NT2/D1 (cell line): ENCODE measurements around the gene BMP6.

ENCODE experiments used
- DNase-seq: peaks from one replicate; pipeline ENCODE4 v3.0.0-alpha.2; 2011; ENCODE audit warnings: low read depth, low spot score
- H3K27me3 ChIP-seq: 2 replicates; pipeline ENCODE4 v1.6.0; 2011; ENCODE audit warnings: mild to moderate bottlenecking; ENCODE audit not compliant: insufficient read length, insufficient read depth
- H3K36me3 ChIP-seq: 2 replicates; pipeline ENCODE4 v1.6.1; 2011; ENCODE audit warnings: mild to moderate bottlenecking, low read length, mixed read lengths; ENCODE audit not compliant: insufficient read depth, insufficient read length
- H3K4me1 ChIP-seq: 2 replicates; pipeline ENCODE4 v1.5.1; 2011; ENCODE audit not compliant: insufficient read depth, insufficient read length
- H3K4me3 ChIP-seq: 2 replicates; pipeline ENCODE4 v1.5.1; 2011; ENCODE audit warnings: low read depth; ENCODE audit not compliant: insufficient read length
- H3K9ac ChIP-seq: 2 replicates; pipeline ENCODE4 v1.6.0; 2011; ENCODE audit warnings: low read depth; ENCODE audit not compliant: insufficient read length
- H3K9me3 ChIP-seq: 2 replicates; pipeline ENCODE4 v1.5.1; 2011; ENCODE audit warnings: mild to moderate bottlenecking, low read length; ENCODE audit not compliant: insufficient read depth
- SUZ12 ChIP-seq: IDR thresholded peaks from 2 replicates; pipeline ENCODE4 v1.6.1; 2011; ENCODE audit not compliant: insufficient read length, insufficient read depth; ENCODE audit errors: extremely low read depth
- YY1 ChIP-seq: IDR thresholded peaks from 2 replicates; pipeline ENCODE4 v1.6.1; 2011; ENCODE audit not compliant: insufficient read length, insufficient read depth
- ZNF274 ChIP-seq: IDR thresholded peaks from 2 replicates; pipeline ENCODE4 v1.6.1; 2011; ENCODE audit warnings: mild to moderate bottlenecking, low read depth, low read length

Gene BMP6

DNA sequence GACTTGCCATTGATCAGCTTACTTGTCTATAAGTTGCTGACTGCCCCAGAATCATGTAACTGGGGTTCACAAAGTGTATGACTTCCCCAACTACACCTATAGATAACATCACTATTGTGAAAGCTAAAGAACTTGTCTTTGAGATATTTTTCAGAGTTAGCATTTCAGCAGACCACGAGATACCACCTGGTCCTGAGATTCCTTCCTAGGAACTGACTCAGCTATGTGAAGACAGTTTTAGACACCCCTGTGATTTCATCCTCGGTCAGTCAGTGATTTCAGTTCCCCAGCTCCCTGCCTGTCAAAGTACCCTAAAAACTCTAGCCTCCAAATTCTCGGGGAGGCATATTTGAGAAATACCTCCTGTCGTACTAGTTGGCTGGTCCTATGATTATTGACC, 122.3 kb downstream of the BMP6 start:
- no peak for TF ChIP-seq ZNF274
- TF ChIP-seq SUZ12 = no peak
- no peak for TF ChIP-seq YY1
- no peak overlapping the region for H3K9ac ChIP-seq
- DNase-seq = no peak

DNA sequence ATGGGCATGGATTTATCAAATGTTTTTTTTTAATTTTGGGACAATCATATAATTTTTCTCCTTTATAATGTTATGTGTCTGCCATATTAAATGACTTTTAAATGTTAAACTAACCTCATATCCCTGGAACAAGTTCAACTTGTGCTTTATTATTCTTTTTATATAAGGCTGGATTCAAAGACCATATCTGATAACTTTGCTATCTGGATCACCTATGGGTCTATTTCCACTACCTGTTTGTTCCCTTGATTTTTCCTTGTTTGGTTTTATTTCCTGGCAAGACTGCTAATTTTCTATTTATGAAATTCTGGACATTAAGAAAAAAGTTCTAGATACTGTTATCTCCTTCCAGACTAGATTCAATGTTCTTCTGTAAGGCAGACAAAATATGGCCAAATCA, 125.9 kb downstream of the BMP6 start:
- Histone ChIP-seq H3K4me1 (no peaks in the 10 kb centered on the region), H3K36me3 (no peaks in the 10 kb centered on the region), H3K27me3 (peaks cover under 1% of the 10 kb centered on the region), H3K9ac (no peak overlapping the region), H3K4me3 (no peak overlapping the region), H3K9me3 (peaks cover 26% of the 10 kb centered on the region)
- DNase-seq = no peak
- TF ChIP-seq YY1 = no peak
- no peak for TF ChIP-seq SUZ12
- no peak for TF ChIP-seq ZNF274

More for the DNA sequence above, 122.3 kb downstream of the BMP6 start:
- Histone ChIP-seq H3K27me3 (no peaks in the 10 kb centered on the region), H3K4me3 (no peak overlapping the region), H3K4me1 (no peaks in the 10 kb centered on the region), H3K9me3 (peaks cover 26% of the 10 kb centered on the region), H3K36me3 (no peaks in the 10 kb centered on the region)

DNA sequence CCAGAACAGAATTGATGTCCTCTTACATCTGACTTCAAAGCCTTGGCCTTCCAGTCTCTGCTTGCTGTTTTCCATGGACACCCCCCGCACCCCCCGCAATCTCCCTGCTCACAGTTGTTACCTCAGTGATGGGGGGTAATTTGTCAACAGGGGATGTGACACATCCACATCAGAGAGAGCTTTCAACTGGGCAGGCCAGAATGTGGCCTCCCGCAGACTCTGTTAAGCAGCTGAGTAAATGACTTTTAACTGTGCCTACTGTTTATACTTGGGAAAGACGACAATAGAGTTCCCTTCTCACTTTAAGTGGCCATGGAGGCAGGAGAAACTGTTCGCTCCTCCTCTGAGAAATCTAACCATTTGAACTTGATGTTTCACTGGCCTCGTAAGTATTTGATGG, 133.7 kb downstream of the BMP6 start:
- DNase-seq = no peak

DNA sequence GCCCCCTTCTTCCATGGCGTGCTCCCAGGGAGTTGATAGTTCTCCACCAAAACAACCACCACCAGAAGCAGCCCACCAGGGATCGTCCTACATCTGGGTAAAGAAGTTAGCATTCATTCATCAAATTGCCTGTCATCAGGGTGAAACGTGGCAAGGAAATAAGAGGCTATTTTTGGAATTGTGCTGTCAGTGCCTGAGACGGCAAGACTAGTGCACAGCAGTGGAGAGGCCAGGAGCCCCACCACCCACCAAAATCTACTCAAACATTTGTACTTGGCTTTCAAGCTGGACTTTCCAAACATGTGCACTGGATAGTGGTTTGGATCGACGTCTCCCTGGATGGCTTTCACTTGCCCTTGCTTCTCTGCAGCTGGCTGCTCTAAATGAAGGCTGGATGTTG, 139.9 kb downstream of the BMP6 start:
- TF ChIP-seq YY1 (no peak), SUZ12 (no peak), ZNF274 (no peak)
- H3K27me3 ChIP-seq = peaks cover 15% of the 10 kb centered on the region
- no peak overlapping the region for H3K9ac ChIP-seq
- DNase-seq = no peak
- no peaks in the 10 kb centered on the region for H3K4me1 ChIP-seq
- H3K4me3 ChIP-seq = no peak overlapping the region
- H3K36me3 ChIP-seq = no peaks in the 10 kb centered on the region
- no peaks in the 10 kb centered on the region for H3K9me3 ChIP-seq

More for the DNA sequence above, 133.7 kb downstream of the BMP6 start:
- no peak overlapping the region for H3K9ac ChIP-seq
- H3K9me3 ChIP-seq = no peaks in the 10 kb centered on the region
- TF ChIP-seq SUZ12 (no peak), YY1 (no peak), ZNF274 (no peak)
- peaks cover 22% of the 10 kb centered on the region for H3K27me3 ChIP-seq
- no peak overlapping the region for H3K4me3 ChIP-seq
- H3K36me3 ChIP-seq = no peaks in the 10 kb centered on the region
- no peaks in the 10 kb centered on the region for H3K4me1 ChIP-seq

DNA sequence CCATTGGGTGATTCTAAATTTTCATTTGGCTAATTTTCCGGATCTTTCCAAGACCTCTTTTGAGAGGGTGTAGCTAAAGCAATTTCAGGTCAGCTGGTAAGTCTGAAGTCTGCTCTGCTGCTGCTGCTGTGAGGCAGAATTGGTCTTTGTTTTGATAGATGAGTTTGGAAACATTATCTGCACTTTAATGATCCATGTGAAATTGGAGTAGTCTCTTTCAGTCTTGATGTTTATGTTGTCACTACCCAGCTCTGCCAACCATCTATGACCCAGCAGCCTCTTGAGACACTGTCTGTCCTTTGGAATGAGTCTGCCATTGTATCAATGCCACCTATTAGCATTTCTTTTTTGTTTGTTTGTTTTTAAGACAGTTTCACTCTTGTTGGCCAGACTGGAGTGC, 140.6 kb downstream of the BMP6 start:
- Histone ChIP-seq H3K4me1 (no peaks in the 10 kb centered on the region), H3K9me3 (no peaks in the 10 kb centered on the region; the same call in 1 of the 2 replicates), H3K27me3 (peaks cover 10% of the 10 kb centered on the region), H3K36me3 (no peaks in the 10 kb centered on the region), H3K9ac (no peak overlapping the region), H3K4me3 (no peak overlapping the region)
- no peak for DNase-seq
- no peak for TF ChIP-seq ZNF274
- no peak for TF ChIP-seq YY1
- TF ChIP-seq SUZ12 = no peak

DNA sequence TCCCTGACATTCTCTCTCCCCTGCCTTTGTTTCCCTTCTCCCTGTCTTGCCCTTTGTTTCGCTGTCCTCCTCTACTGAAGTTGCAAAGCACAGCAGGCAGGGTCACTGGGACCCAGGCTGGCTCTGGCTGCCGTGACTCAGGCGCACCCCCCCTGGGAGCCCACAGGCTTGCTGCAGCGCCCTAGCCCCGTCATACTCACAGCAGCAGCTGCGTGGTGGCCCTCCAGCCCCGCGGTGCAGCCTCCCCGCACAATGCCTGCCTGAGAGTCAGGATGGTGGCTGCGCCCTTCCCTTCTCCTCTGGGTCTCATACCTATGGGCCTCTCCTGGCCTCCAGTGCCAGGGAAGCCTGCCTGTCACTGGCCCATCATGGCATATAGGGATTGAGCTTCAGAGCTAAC, 143.0 kb downstream of the BMP6 start:
- H3K9ac ChIP-seq = no peak overlapping the region
- no peak for TF ChIP-seq YY1
- no peak for TF ChIP-seq ZNF274
- TF ChIP-seq SUZ12 = no peak

DNA sequence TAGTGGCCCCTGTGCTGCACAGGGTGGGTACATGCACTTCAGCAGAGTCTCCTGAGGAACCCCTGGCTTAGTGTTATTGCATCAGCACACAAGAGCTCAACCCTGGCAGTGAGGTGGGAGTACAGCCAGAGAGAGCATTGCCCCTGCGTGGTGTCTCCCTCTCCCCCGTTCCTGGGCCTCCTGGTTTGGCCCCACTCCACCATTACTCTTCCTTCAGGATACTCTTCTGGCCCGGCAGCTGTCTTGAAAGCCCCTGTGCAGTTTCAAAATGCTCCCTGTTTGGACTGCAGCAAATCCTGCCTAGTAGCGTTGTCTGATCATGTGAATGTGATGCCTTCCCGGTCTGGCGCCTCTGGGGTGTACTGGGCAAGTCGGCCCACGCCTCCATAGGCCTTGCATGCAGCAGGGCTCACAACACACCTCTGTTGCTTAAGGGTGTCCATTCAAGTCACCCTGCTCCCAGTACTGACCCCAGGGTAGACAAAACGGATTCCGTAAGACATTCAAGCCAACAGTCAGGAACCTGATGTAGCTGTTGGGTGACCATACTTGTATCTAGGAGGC, 152.6 kb downstream of the BMP6 start:
- TF ChIP-seq ZNF274 = no peak
- peaks cover 39% of the 10 kb centered on the region for H3K36me3 ChIP-seq
- H3K9ac ChIP-seq = no peak overlapping the region
- H3K9me3 ChIP-seq = peaks cover 4% of the 10 kb centered on the region
- DNase-seq = no peak
- H3K27me3 ChIP-seq = no peaks in the 10 kb centered on the region
- no peak overlapping the region for H3K4me3 ChIP-seq
- no peaks in the 10 kb centered on the region for H3K4me1 ChIP-seq

More for the DNA sequence above, 143.0 kb downstream of the BMP6 start:
- Histone ChIP-seq H3K4me3 (no peak overlapping the region), H3K36me3 (no peaks in the 10 kb centered on the region), H3K27me3 (no peaks in the 10 kb centered on the region), H3K9me3 (peaks cover 15% of the 10 kb centered on the region), H3K4me1 (no peaks in the 10 kb centered on the region)
- no peak for DNase-seq
